HG03378 (cell line): ENCODE measurements around the gene LRRC8A.
"Not testable (repeated sequence)": the region's sequence is repeated elsewhere in the genome, so short reads cannot be mapped to it uniquely, and the experiment has no call there.

Experiments used
- ATAC-seq: cut with Tn5 transposase; IDR thresholded peaks from one replicate; pipeline ENCODE4 v1.9.1; 2021; ENCODE audit warnings: mild to moderate bottlenecking, moderate library complexity; ENCODE audit not compliant: unreplicated experiment

The LRRC8A gene

GRCh38 chr9:128947527-128948301 lies 65.8 kb downstream of the LRRC8A start, which contains the start of the genes DOLK and NUP188:
Gene DOLK, minus strand, starts transcription at chr9:128947603. Its CDS starts 300 bp downstream, at chr9:128947303.
Gene NUP188, plus strand, starts transcription at chr9:128947699. Its CDS starts 21 bp downstream, at chr9:128947720.
- ATAC-seq, result peak; percentile 61

DNA sequence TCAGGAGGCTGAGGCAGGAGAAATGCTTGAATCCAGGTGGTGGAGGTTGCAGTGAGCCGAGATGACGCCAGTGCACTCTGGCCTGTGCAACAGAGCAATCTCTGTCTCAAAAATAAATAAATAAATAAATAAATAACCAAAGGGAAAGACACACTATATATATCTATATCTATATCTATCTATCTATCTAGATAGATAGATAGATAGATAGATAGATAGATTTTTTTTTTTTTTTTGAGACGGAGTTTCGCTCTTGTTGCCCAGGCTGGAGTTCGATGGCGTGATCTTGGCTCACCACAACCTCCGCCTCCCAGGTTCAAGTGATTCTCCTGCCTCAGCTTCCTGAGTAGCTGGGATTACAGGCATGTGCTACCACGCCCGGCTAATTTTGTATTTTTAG lies 79.5 kb downstream of the LRRC8A start:
- ATAC-seq, result not testable (repeated sequence)
